Chondrocyte (in vitro differentiated cells): ENCODE results near the gene PCAT7. TPM values are rescaled to one million over a fixed set of nuclear protein-coding genes. Genes with fewer than 3 reads are reported as not detected.

Experiments used
- DNase-seq: peaks from one replicate; pipeline ENCODE4 v3.0.0; 2021; ENCODE audit warnings: mixed read lengths, low spot score
- H3K27ac Mint-ChIP-seq: one replicate; pipeline ENCODE4 v1.8.0; 2021; ENCODE audit warnings: mild to moderate bottlenecking, moderate library complexity, mixed read lengths; ENCODE audit not compliant: unreplicated experiment
- H3K27me3 Mint-ChIP-seq: 2 replicates; pipeline ENCODE4 v1.8.0; 2021; ENCODE audit warnings: low read depth, mixed read lengths
- H3K36me3 Mint-ChIP-seq: 2 replicates; pipeline ENCODE4 v1.8.0; 2021; ENCODE audit warnings: low read depth, mixed read lengths
- H3K4me1 Mint-ChIP-seq: 2 replicates; pipeline ENCODE4 v1.8.0; 2021; ENCODE audit warnings: low read depth, mild to moderate bottlenecking, mixed read lengths
- H3K4me3 Mint-ChIP-seq: one replicate; pipeline ENCODE4 v1.8.0; 2021; ENCODE audit warnings: mild to moderate bottlenecking, moderate library complexity, mixed read lengths; ENCODE audit not compliant: unreplicated experiment
- H3K9me3 Mint-ChIP-seq: 2 replicates; pipeline ENCODE4 v1.8.0; 2021; ENCODE audit warnings: low read depth, mixed read lengths
- total RNA-seq: library from RNA; stranded (reverse); gene quantifications from 3 replicates; pipeline ENCODE4 v1.2.1, GENCODE V29; 2021
- TF ChIP-seq, protein P1 (sequence below): fragments of 200-600 bp; sonication (generic); IDR thresholded peaks from 2 replicates; pipeline ENCODE4 v1.5.0; 2021; ENCODE audit warnings: antibody characterized with exemption, mild to moderate bottlenecking, moderate library complexity

Gene PCAT7
- total RNA-seq, 1 donor from 2014 or later = 8.1 TPM

DNA sequence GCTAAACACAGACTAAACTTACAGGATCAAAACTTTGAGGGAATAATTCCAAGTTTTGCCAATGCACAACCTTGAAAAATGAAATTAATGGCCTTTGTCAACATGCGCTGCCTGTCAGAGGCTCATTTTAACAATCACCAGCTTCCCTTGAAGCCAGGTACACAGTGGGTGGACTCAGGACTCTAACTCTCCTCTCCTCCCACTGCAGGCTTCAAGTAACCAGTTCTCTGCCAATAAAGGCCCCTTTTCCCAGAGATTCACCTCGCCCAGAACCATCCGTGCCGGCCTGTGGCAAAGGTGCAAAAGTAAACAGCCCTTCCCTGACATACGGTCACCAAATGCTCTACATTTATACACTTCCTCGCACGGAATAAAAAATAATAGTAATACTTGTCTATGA lies 57.2 kb downstream of the PCAT7 start:
- no peak for DNase-seq
- TF ChIP-seq, protein P1, sequence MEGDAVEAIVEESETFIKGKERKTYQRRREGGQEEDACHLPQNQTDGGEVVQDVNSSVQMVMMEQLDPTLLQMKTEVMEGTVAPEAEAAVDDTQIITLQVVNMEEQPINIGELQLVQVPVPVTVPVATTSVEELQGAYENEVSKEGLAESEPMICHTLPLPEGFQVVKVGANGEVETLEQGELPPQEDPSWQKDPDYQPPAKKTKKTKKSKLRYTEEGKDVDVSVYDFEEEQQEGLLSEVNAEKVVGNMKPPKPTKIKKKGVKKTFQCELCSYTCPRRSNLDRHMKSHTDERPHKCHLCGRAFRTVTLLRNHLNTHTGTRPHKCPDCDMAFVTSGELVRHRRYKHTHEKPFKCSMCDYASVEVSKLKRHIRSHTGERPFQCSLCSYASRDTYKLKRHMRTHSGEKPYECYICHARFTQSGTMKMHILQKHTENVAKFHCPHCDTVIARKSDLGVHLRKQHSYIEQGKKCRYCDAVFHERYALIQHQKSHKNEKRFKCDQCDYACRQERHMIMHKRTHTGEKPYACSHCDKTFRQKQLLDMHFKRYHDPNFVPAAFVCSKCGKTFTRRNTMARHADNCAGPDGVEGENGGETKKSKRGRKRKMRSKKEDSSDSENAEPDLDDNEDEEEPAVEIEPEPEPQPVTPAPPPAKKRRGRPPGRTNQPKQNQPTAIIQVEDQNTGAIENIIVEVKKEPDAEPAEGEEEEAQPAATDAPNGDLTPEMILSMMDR = no peak
- H3K4me1 Mint-ChIP-seq = no peaks in the 10 kb centered on the region
- no peaks in the 10 kb centered on the region for H3K9me3 Mint-ChIP-seq
- no peak overlapping the region for H3K4me3 Mint-ChIP-seq
- peaks cover 16% of the 10 kb centered on the region for H3K27me3 Mint-ChIP-seq
- H3K36me3 Mint-ChIP-seq = no peaks in the 10 kb centered on the region
- H3K27ac Mint-ChIP-seq = no peak overlapping the region

GRCh38 chr9:94613003-94613402 lies 58.1 kb downstream of the PCAT7 start:
- H3K27ac Mint-ChIP-seq = no peak overlapping the region
- H3K36me3 Mint-ChIP-seq = no peaks in the 10 kb centered on the region
- no peak for DNase-seq
- TF ChIP-seq, protein P1 = peak; percentile 56
- no peaks in the 10 kb centered on the region for H3K4me1 Mint-ChIP-seq
- H3K27me3 Mint-ChIP-seq = peaks cover 14% of the 10 kb centered on the region
- no peak overlapping the region for H3K4me3 Mint-ChIP-seq
- no peaks in the 10 kb centered on the region for H3K9me3 Mint-ChIP-seq

- H3K27ac Mint-ChIP-seq = peak overlapping the region; percentile 42
- no peaks in the 10 kb centered on the region for H3K9me3 Mint-ChIP-seq
- H3K27me3 Mint-ChIP-seq = peaks cover 2% of the 10 kb centered on the region
- no peak overlapping the region for H3K4me3 Mint-ChIP-seq
- TF ChIP-seq, protein P1 = no peak
- H3K4me1 Mint-ChIP-seq = peaks cover 15% of the 10 kb centered on the region
- no peak for DNase-seq
- H3K36me3 Mint-ChIP-seq = peaks cover 1% of the 10 kb centered on the region
Observed at GRCh38 chr9:94619026-94619425, 64.1 kb downstream of the PCAT7 start.

Other genes starting within 250 kb of the PCAT7 start
- 0.10 TPM in 1 of 3 replicates, not detected in the others for gene NUTM2F, start 226.4 kb upstream of the PCAT7 start, total RNA-seq
- not detected in 3 replicates for gene FBP2, start 38.7 kb downstream of the PCAT7 start, total RNA-seq
- gene FBP1, start 84.4 kb downstream of the PCAT7 start, total RNA-seq = not detected in 3 replicates
- 88.0 to 186 TPM (median 92.3 TPM) in 3 replicates for gene AOPEP, start 171.6 kb downstream of the PCAT7 start, total RNA-seq